ENCODE measurements around the gene SAMD11. TPM values are rescaled to one million over a fixed set of nuclear protein-coding genes. Genes with fewer than 3 reads are reported as not detected.

The SAMD11 gene
- polyA plus RNA-seq, 3 donors = 67.8 to 90.6 (median 89.8) TPM

DNA sequence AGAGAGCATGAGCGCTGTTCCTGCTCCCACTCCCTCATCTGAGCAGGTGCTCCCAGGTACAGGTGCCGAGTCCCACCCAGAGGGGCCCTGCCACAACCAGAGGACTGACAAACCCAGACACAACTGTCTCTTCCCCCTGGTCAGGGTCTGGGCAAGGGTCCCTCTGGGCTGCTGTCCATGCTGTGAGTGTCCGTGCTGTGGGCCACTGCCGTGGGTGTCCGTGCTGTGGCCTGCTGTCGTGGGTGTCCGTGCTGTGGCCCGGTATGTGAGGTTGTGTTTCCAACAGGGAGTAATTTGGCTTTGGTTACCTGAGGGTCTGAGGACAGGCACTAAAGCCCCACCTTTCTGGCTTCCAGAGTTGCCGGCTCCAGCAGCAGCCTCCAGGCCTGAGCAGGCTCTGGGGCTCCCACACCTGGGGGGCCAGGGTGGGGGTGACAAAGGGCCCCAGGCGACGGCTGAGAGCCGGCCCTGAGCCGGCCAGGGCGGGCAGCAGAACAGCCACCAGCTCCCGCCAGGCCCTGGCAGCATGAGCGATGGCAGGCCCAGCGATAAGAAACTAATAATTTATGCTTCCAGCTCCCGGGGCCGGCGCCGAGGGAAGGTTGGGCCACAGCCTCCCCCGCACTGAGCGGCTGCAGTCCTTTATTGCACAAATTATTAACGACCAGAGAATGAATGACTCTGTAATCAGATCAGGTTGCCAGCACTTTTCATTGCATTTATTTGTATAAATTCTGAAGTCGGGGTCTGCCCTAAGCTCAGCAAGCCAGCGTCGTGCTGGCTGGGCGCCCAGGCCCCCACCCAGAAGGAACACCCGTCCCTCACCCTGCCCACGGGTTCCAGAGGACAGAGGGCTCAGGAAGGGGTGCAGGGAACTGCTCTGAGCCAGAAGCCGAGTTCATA lies 7.3 kb upstream of the SAMD11 start:
- DNase-seq = peak; percentile 83

GRCh38 chr1:917076-917459 lies 6.7 kb upstream of the SAMD11 start:
- DNase-seq = no peak

DNA sequence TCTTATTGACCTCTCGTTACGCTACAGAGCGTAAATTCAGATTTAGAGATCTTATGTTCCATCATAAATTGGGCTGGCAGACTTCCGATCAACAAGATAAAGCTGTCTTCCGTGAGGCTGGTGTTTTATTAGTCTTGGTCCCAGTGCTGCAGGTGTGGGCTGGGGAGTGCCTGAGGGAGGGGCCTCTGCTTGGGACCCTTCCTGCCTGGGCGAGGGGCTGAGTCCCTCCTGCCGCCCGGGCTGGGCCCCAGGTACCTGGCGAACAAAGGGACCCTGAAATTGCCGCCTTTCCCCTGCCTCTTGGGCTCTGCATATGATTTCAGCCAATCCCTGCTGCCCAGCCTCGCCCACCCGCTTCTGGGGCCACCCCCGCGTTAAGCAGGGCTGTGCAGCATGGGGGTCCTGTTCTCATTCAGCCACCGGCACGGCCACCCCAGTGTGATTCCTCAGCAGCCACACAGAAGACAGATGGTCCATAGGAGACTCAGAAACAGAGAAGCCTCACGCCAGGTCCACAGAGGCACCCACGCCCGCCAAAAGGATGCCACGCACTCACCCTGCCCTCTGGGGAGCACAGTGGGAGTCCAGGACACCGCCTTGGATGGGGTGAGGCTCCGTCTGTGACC lies 6.1 kb upstream of the SAMD11 start:
- DNase-seq = no peak

DNA sequence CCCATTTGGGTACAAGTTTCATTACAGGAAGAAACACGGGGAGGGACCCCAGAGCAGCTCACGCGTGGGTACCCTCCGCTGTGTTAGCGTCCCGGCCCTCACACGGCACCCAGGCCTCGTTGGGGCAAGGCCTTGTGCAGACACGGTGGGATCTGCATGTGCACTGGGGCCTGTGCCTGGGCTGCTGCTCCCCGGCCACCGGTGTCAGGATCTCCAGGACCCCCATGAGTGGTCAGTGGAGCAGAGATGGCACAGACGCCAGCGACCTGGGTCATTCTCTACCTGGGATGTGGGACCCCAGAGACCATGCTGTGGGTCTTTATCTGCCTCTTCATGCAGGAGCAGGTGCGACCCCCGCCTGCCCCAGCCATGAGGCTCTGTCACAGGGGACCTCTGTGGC lies 5.4 kb upstream of the SAMD11 start:
- no peak for DNase-seq

- no peak for DNase-seq
Observed at GRCh38 chr1:918843-919242, 4.9 kb upstream of the SAMD11 start.

- no peak for DNase-seq
Observed at GRCh38 chr1:919271-919872, 4.4 kb upstream of the SAMD11 start.

GRCh38 chr1:920010-920409 lies 3.7 kb upstream of the SAMD11 start:
- DNase-seq = no peak

DNA sequence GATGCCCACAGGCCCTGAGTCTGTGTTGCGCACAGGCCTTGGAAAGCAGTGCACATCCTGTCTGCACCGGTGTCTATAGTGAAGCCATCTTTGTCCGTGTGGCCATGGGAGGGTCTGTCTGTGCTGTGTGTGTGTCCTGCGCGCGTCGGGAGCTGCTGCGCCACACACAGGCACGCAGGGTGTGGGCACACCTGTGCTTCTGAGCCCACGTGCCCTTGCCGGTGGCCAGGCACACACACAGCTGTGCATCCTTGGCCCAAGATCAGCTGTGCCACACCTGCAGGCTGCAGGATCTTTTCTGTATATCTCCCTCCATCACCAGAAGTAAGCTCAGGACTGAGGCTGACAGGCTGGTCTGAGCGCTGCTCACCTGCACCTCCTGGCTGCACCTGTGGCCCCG lies 3.2 kb upstream of the SAMD11 start:
- no peak for DNase-seq

DNA sequence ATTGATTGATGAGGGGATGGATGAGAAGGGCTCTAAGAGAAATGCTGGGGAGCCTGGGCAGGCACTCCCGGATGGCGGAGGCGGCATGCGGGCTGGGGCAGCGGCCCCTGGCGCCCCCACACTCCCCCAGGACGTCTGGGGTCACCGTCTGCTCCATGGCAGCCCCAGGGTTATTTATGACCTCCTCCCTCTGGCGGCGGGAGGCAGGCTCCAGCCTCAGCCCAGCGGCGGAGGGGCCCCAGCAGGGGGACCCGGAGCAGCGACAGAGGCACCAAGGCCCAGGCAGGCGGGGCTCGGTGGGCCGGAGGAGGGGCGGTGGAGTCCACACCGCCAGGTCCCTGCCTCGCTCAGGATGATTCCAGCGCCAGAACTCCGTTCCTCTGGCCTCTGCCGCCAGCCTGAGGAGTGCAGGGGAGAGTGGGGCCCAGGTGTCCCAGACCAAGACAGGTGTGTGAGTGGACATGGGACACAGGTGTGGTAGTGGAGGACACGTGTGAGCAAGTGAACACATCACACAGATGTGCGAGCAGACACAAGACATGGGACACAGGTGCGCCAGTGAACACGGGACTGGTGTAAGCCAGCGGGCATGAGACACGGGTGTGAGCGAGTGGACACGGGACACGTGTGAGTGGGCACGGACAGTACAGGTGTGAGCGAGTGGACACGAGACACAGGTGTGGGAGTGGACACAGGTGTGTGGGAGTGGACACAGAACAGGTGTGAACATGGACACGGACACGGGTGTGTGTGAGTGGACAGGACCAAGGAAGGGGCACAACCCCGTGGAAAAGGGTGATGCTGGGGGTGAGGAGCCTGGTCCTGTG lies 2.5 kb upstream of the SAMD11 start:
- DNase-seq = peak; percentile 92

GRCh38 chr1:923991-924655 lies 400 bp downstream of the SAMD11 start:
- DNase-seq = no peak

DNA sequence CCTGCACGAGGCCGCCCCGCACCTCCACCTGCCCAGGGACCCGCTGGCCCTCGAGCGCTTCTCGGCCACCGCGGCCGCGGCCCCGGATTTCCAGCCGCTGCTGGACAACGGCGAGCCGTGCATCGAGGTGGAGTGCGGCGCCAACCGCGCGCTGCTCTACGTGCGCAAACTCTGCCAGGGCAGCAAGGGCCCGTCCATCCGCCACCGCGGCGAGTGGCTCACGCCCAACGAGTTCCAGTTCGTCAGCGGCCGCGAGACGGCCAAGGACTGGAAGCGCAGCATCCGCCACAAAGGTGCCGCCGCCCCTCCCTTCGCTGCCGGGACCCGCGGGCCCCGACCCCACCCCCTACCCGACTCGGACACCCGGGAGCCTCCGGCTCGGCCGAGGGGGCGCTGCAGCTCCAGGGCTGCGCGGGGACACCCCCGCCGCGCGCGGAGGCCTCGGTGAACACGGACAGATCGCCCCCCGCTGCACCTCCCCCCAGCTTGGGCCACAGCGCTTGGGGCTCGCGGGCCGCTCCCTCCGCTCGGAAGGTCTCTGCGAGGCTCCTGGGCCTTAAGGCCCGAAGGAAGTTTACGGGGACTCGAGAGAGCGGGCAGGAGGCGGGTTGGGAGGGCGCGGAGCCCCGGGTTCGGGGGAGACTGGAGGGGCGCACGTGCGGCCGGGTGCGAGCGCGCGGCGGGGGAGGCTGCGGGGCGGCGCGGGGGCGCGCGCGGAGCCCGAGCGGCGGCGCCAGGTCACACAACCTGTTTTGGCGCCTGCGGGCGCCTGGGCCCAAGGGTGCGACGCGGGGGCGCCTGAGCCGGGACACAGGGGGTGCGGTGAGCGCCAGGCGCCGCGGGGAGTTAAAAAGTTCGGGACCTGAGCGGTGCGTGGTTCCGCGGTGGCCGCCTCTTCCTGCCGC lies 1.2 kb downstream of the SAMD11 start:
- DNase-seq = no peak

- no peak for DNase-seq
Observed at GRCh38 chr1:925561-926421, 2.1 kb downstream of the SAMD11 start.

DNA sequence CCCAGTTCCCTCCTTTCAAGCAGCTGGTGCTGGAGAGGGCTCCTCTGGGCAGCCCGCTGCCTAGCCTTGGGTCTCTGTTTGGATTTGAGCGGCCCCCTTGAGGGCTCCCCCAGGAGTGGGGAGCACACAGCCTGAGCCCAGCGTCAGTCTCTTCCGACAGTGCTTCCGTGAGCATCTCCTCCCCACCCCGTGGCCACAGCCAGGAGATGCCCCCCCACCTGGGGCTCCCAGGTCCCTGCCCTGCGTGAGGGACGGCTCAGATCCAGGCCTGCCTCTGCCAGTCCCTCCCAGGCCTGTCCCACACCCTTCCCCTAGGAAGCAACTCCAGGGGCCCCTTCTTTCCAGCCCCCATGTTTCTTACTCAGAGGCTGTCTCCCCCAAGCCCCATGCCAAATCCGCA lies 3.5 kb downstream of the SAMD11 start:
- no peak for DNase-seq

DNA sequence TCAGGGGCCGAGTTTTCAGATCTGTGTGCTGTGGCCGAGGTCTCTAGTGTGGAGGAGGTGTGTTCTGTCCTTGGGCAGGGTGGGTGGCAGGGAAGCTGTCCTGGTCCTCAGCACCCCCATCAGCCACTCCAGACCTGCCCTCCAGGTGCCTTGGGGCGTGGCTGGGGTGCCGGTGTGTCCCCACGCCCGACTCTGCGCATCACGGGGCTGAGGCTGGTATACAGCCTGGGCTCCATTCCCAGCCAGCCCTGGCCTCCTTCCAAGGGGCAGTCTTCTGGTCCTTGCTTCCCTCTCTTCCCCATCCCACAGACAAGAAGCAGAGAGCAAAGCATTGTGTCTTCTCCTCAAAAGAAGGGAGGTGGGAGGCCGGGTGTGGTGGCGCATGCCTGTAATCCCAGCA lies 4.0 kb downstream of the SAMD11 start:
- DNase-seq = no peak

DNA sequence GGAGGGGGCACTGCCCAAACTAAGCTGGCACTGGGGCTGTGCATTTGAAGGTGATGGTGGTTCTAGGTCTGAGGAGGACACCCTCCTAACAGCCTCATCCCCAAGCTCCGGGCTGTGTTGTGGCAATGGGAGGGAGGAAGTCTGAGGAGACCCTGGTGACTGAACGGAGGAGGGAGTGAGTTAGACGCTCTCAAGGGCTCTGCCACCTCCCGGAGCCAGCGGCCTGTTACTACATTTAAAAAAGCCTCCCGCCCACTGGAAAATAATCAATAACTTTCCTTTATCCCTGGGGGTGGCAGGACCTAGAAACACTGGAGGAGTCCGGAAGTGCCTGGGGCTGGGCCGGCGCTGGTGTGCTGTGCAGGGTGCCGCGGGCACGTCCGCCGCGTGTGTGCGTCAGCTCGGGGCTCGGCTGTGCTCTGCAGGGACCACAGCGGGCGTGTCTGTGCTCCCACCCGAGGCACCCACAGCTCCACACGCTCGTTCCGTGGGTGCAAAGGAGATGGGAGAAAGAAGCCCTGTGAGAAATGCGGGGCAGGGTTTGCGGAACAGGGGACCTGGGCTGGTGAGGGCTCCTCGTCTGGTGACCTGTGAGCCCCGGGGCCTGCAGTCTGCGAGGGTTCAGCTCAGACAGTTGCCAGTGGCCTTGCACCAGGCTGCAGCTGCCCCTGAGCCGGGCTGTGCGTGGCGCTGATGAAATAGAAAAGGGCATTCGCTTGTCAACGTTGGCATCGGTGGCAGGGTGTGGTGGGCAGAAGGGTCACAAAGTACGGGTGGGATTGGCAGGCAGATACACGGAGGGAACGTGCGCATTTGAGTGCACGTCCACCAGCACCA lies 5.3 kb downstream of the SAMD11 start:
- DNase-seq = no peak

- DNase-seq = no peak
Observed at GRCh38 chr1:929712-930632, 6.2 kb downstream of the SAMD11 start.

DNA sequence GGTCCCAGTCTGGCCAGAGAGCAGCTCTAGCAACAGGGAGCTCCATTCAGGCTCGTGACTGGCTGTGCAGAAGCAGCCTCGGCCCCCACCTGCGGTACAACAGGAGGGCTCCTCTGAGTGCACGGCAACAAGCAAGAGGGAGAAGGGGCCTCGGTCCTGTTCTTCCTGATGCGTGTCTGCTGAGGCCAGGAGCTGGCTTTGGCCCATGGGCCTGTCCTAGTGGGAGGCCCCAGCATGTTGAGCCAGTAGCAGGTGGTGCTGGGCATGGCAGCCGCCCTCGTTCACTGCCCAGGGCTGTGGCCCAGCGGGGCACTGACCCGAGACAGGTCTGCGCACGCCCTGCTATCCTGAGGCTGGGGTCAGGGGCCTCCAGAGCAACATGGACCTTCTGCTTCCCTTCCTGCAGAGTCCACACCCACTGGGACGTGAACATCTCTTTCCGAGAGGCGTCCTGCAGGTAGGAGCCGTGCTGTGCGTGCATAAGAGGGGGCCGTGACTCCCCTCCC lies 7.0 kb downstream of the SAMD11 start:
- DNase-seq = no peak
